PC-9 (cell line): ENCODE results near the gene SLC25A30.

Experiments used
- EZH2 ChIP-seq: fragments of 200-600 bp; sonication (generic); IDR thresholded peaks from 2 replicates; pipeline ENCODE4 v1.8.0; 2017; ENCODE audit warnings: antibody characterized with exemption, low read depth
- TF ChIP-seq, protein P1 (sequence below): fragments of 200-600 bp; sonication (generic); conservative IDR thresholded peaks from 2 replicates; pipeline ENCODE4 v1.6.1; 2017; ENCODE audit warnings: mixed run types, antibody characterized with exemption, mild to moderate bottlenecking, moderate library complexity

DNA sequence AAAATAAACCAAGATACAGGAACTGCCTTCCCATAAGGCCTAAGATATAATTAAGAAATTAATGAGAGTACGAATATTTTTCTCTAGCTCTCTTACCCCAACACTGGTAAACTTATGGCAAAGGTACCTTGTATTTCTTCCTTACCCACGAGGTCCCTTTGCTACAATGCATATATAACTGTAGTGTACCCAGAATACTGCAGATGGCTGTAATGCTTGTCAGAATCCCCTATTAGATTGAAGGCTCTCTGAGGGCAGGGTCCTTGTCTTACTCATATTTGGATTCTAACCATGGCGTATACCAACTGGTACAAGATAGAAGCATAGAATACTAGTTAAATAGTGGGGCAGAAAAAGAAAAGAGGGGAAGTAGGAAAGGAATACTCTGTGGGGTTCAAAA lies 15.1 kb downstream of the SLC25A30 start:
- TF ChIP-seq, protein P1, sequence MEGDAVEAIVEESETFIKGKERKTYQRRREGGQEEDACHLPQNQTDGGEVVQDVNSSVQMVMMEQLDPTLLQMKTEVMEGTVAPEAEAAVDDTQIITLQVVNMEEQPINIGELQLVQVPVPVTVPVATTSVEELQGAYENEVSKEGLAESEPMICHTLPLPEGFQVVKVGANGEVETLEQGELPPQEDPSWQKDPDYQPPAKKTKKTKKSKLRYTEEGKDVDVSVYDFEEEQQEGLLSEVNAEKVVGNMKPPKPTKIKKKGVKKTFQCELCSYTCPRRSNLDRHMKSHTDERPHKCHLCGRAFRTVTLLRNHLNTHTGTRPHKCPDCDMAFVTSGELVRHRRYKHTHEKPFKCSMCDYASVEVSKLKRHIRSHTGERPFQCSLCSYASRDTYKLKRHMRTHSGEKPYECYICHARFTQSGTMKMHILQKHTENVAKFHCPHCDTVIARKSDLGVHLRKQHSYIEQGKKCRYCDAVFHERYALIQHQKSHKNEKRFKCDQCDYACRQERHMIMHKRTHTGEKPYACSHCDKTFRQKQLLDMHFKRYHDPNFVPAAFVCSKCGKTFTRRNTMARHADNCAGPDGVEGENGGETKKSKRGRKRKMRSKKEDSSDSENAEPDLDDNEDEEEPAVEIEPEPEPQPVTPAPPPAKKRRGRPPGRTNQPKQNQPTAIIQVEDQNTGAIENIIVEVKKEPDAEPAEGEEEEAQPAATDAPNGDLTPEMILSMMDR: no peak
- no peak for TF ChIP-seq EZH2
